Spleen (tissue), 7 donors: ENCODE results near the gene CDX1.

Experiments
- POLR2A ChIP-seq, 3 donors: fragments of 450-650 bp; IDR thresholded peaks; one replicate each; pipeline ENCODE4 v1.5.1; 2017; ENCODE audit warnings: antibody characterized with exemption in 3 of 3, mild to moderate bottlenecking in 1 of 3
- POLR2AphosphoS5 ChIP-seq, 3 donors: sonication (generic); formaldehyde crosslinking; IDR thresholded peaks; one replicate each; pipeline ENCODE4 v1.5.1; 2017; ENCODE audit warnings: antibody characterized with exemption in 3 of 3
- TF ChIP-seq, protein P1 (sequence below), 11 experiments: fragments of 200-600 bp in 7 of 11; fragments of 450-650 bp in 4 of 11; sonication (generic) in 4 of 11; IDR thresholded peaks in 8 of 11; conservative IDR thresholded peaks in 3 of 11; 1 replicate in 7 of 11; 2 replicates in 4 of 11; pipeline versions ENCODE4 v1.4.0 to v1.8.0; 2016 to 2021; ENCODE audit warnings: antibody characterized with exemption in 11 of 11, inconsistent platforms in 4 of 11, mild to moderate bottlenecking in 1 of 11
- donor health status: DM: no; HTN: no; CAD: no; lungs with moderate emphysema.
- donor health status: DM: no; HTN: no; CAD: no.
- donor health status: DM: no; HTN: no; CAD: no.

DNA sequence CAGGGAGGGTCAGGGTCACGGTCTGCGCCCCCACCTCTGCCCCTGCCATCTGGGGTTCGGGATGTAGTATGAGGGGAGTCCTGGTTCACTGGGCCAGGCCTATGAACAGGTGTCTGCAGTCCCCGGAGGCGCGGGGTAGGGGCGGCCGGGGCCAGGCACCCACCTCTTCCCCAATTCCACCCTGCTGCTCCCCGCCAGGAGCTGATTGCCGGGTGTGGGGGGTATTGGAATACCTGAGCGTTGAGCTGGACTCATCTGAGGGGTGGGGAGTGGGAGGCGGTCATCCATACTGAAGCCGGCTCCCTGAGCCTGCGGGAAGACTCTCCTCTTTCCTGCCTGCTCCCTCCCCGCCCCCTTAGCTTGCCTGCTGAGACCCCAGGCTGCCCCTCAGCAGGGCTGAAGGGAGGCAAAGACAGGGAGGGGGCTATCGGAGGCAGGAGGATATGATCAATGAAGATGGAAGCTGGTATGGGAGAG, 24.0 kb downstream of the CDX1 start:
- no peak for TF ChIP-seq POLR2A (IDR thresholded peaks at IDR 0.05)
- TF ChIP-seq, protein P1, sequence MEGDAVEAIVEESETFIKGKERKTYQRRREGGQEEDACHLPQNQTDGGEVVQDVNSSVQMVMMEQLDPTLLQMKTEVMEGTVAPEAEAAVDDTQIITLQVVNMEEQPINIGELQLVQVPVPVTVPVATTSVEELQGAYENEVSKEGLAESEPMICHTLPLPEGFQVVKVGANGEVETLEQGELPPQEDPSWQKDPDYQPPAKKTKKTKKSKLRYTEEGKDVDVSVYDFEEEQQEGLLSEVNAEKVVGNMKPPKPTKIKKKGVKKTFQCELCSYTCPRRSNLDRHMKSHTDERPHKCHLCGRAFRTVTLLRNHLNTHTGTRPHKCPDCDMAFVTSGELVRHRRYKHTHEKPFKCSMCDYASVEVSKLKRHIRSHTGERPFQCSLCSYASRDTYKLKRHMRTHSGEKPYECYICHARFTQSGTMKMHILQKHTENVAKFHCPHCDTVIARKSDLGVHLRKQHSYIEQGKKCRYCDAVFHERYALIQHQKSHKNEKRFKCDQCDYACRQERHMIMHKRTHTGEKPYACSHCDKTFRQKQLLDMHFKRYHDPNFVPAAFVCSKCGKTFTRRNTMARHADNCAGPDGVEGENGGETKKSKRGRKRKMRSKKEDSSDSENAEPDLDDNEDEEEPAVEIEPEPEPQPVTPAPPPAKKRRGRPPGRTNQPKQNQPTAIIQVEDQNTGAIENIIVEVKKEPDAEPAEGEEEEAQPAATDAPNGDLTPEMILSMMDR (IDR thresholded peaks at IDR 0.05 in 8 of 11, conservative IDR thresholded peaks at IDR 0.05 in 3 of 11), result no peak
- TF ChIP-seq POLR2AphosphoS5 (IDR thresholded peaks at IDR 0.05), result no peak
